HEK293 (cell line): ENCODE measurements around the gene TBC1D16.

Experiments used
- CTCF ChIA-PET: fragments of 350-600 bp; formaldehyde crosslinking; extraction: SDS; loops from one replicate; lab custom pipeline; 2021; ENCODE audit warnings: antibody characterized with exemption; lab: Yijun Ruan, JAX
- POLR2A ChIA-PET: fragments of 300-600 bp; formaldehyde crosslinking; extraction: SDS; loops from one replicate; lab custom pipeline; 2020; ENCODE audit warnings: antibody characterized with exemption, inconsistent platforms; lab: Yijun Ruan, JAX
- H3K27ac ChIP-seq: fragments of 200-500 bp; sonication (Bioruptor generic); 2 replicates; pipeline ENCODE4 v1.5.1; 2014; ENCODE audit warnings: low read depth, low read length, control low read depth, inconsistent platforms; ENCODE audit errors: extremely low read depth
- H3K36me3 ChIP-seq, 2 experiments: fragments of 200-500 bp in 1 of 2; sonication (Bioruptor generic) in 1 of 2; 1 replicate in 1 of 2; 2 replicates in 1 of 2; pipeline ENCODE4 v1.5.1; 2014 to 2017; ENCODE audit warnings: inconsistent platforms in 2 of 2, low read length in 2 of 2; ENCODE audit not compliant: control insufficient read depth in 2 of 2, insufficient read depth in 1 of 2
- H3K4me1 ChIP-seq: fragments of 200-500 bp; sonication (Bioruptor generic); 2 replicates; pipeline ENCODE4 v1.5.1; 2014; ENCODE audit warnings: mild to moderate bottlenecking, low read length, inconsistent platforms; ENCODE audit not compliant: control insufficient read depth, insufficient read depth
- H3K4me3 ChIP-seq: 2 replicates; pipeline ENCODE4 v1.5.1; 2011; ENCODE audit warnings: low read depth, mild to moderate bottlenecking, control low read depth, low read length, moderate library complexity
- H3K9me3 ChIP-seq: fragments of 200-500 bp; sonication (Bioruptor generic); 2 replicates; pipeline ENCODE4 v1.5.1; 2014; ENCODE audit warnings: low read depth, low read length, inconsistent platforms; ENCODE audit not compliant: control insufficient read depth, insufficient read depth
- BCL6B ChIP-seq: fragments of 450-650 bp; formaldehyde crosslinking; IDR thresholded peaks from 2 replicates; pipeline ENCODE4 v1.5.1; 2017; ENCODE audit warnings: missing biosample characterization, missing genetic modification characterization
- EGR2 ChIP-seq: fragments of 450-650 bp; formaldehyde crosslinking; IDR thresholded peaks from 2 replicates; pipeline ENCODE4 v1.5.1; 2016; ENCODE audit warnings: low read depth, missing biosample characterization, missing genetic modification characterization
- SALL2 ChIP-seq: fragments of 450-650 bp; formaldehyde crosslinking; IDR thresholded peaks from 2 replicates; pipeline ENCODE4 v1.5.0; 2017; ENCODE audit warnings: missing biosample characterization, mild to moderate bottlenecking, missing genetic modification characterization, borderline replicate concordance
- SP2 ChIP-seq: fragments of 450-650 bp; formaldehyde crosslinking; IDR thresholded peaks from 2 replicates; pipeline ENCODE4 v1.5.1; 2016; ENCODE audit warnings: missing biosample characterization, missing genetic modification characterization
- ZBTB44 ChIP-seq: fragments of 450-650 bp; IDR thresholded peaks from 2 replicates; pipeline ENCODE4 v1.5.1; 2018; ENCODE audit warnings: missing biosample characterization, mild to moderate bottlenecking, missing genetic modification characterization
- ZNF2 ChIP-seq: fragments of 450-650 bp; formaldehyde crosslinking; IDR thresholded peaks from 2 replicates; pipeline ENCODE4 v1.5.1; 2016; ENCODE audit warnings: missing biosample characterization, missing genetic modification characterization
- ZNF600 ChIP-seq: fragments of 450-650 bp; formaldehyde crosslinking; IDR thresholded peaks from 2 replicates; pipeline ENCODE4 v1.5.1; 2016; ENCODE audit warnings: missing biosample characterization, missing genetic modification characterization
- ZNF677 ChIP-seq: fragments of 450-650 bp; IDR thresholded peaks from 2 replicates; pipeline ENCODE4 v1.5.0; 2018; ENCODE audit warnings: missing biosample characterization, mild to moderate bottlenecking, missing genetic modification characterization, moderate library complexity
- TF ChIP-seq, protein P1 (sequence below): fragments of 450-650 bp; formaldehyde crosslinking; IDR thresholded peaks from 2 replicates; pipeline ENCODE4 v1.5.1; 2016; ENCODE audit warnings: missing biosample characterization, missing genetic modification characterization, borderline replicate concordance

The TBC1D16 gene

DNA sequence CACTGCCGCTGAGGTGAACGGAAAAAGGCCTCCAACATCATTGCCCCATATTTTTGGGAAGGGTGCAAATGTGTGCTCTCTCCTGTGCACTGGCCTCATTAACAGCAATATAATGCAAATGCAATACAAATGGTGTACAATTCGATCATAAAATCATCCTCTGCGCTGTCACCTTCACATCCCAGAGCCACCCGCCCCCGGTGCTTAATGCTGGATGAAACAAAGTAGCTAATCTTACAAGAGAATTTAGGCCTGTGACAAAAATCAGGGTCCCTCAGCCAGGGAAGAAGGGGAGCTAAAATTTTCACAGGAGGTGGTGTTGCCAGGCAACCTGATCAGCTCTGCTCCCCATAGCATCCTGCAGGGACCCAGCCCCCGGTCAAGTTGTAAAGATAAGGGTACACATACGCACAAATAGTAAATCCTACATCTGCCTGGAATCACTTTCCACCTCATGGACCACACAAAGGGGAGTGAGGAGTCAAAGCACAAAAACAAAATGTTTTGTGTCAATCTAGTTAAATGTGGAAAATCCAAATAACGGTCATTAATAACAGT is 3.0 kb downstream of the TBC1D16 start:
- Histone ChIP-seq H3K9me3 (no peaks in the 10 kb centered on the region), H3K4me3 (no peak overlapping the region), H3K27ac (no peak overlapping the region), H3K4me1 (peaks cover 3% of the 10 kb centered on the region)
- POLR2A ChIA-PET = no interaction called here
- TF ChIP-seq ZBTB44 (no peak), EGR2 (tag by site-specific recombination) (0 out of 2 replicates have a peak, but pooled peaks have one; percentile 4)
- TF ChIP-seq, all 188 proteins: peak for 1
- CTCF ChIA-PET = interaction anchor here (0.6 to 2.7 kb wide), 6 partner anchors 24 to 1366 kb away, joined by 3 to 18 read pairs (median 8); no protein-coding TSS in a partner anchor
- peaks cover 0 to 5% of the 10 kb centered on the region in 2 experiments; a peak in 1 of 3 replicates for H3K36me3 ChIP-seq

- Histone ChIP-seq H3K9me3 (no peaks in the 10 kb centered on the region), H3K4me1 (peaks cover 3% of the 10 kb centered on the region), H3K27ac (no peak overlapping the region), H3K36me3 (peaks cover 0 to 5% of the 10 kb centered on the region in 2 experiments; a peak in 1 of 3 replicates), H3K4me3 (no peak overlapping the region)
- ChIA-PET CTCF (interaction anchor here (0.6 to 2.7 kb wide), 3 partner anchors 51 to 1166 kb away, joined by 4 to 12 read pairs (median 4); no protein-coding TSS in a partner anchor), POLR2A (interaction anchor here (0.5 kb wide), 1 partner anchor 506 kb away, joined by 9 read pairs; no protein-coding TSS in a partner anchor)
- TF ChIP-seq, protein P1, sequence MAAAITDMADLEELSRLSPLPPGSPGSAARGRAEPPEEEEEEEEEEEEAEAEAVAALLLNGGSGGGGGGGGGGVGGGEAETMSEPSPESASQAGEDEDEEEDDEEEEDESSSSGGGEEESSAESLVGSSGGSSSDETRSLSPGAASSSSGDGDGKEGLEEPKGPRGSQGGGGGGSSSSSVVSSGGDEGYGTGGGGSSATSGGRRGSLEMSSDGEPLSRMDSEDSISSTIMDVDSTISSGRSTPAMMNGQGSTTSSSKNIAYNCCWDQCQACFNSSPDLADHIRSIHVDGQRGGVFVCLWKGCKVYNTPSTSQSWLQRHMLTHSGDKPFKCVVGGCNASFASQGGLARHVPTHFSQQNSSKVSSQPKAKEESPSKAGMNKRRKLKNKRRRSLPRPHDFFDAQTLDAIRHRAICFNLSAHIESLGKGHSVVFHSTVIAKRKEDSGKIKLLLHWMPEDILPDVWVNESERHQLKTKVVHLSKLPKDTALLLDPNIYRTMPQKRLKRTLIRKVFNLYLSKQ (tag by site-specific recombination) = no peak
- TF ChIP-seq ZNF600 (tag by site-specific recombination) (peak; percentile 78), BCL6B (tag by site-specific recombination) (no peak), ZNF2 (tag by site-specific recombination) (no peak)
Observed at GRCh38 chr17:80031691-80032430, 3.8 kb downstream of the TBC1D16 start.

- no peaks in the 10 kb centered on the region for H3K9me3 ChIP-seq
- TF ChIP-seq ZNF677 (tag by site-specific recombination) = no peak
- TF ChIP-seq SP2 = no peak
- no peak for TF ChIP-seq SALL2 (tag by site-specific recombination)
- H3K27ac ChIP-seq = no peak overlapping the region
- POLR2A ChIA-PET = no interaction called here
- H3K36me3 ChIP-seq = peaks cover 0 to 5% of the 10 kb centered on the region in 2 experiments; a peak in 1 of 3 replicates
- no peak overlapping the region for H3K4me3 ChIP-seq
- CTCF ChIA-PET = interaction anchor here (1.0 kb wide), 1 partner anchor 52 kb away, joined by 3 read pairs; no protein-coding TSS in a partner anchor
- peaks cover 3% of the 10 kb centered on the region for H3K4me1 ChIP-seq
Observed at GRCh38 chr17:80030730-80031410, 4.8 kb downstream of the TBC1D16 start.
